IMR-90 (cell line): ENCODE results near the gene DNAJC7. TPM values are rescaled to one million over a fixed set of nuclear protein-coding genes. Genes with fewer than 3 reads are reported as not detected.

Experiments used
- ATAC-seq: fragments of 200-7000 bp; cut with Tn5 transposase; 2 replicates; pipeline ENCODE4 v1.9.1; 2020; ENCODE audit warnings: low read depth, mild to moderate bottlenecking, moderate library complexity
- BruUV-seq: library from RNA; stranded (reverse); fragments of 400-500 nt; replicated peaks from 2 replicates; lab custom pipeline; 2021; lab: Mats Ljungman, UMichigan
- CTCF ChIA-PET: fragments of 300-600 bp; formaldehyde crosslinking; extraction: SDS; loops from one replicate; lab custom pipeline; 2021; ENCODE audit warnings: antibody characterized with exemption; lab: Yijun Ruan, JAX
- POLR2A ChIA-PET: fragments of 300-600 bp; sonication (Branson Sonifier 250); formaldehyde crosslinking; loops from one replicate; lab custom pipeline; 2022; ENCODE audit warnings: antibody characterized with exemption; ENCODE audit not compliant: unreplicated experiment; lab: Charles Lee
- DNase-seq: peaks from one replicate; pipeline ENCODE4 v3.0.0; 2013
- H2AFZ ChIP-seq: replicated peaks from 2 replicates; pipeline ENCODE3; 2013; ENCODE audit warnings: low read length, mild to moderate bottlenecking; ENCODE audit not compliant: poor library complexity
- H2AK5ac ChIP-seq: 2 replicates; pipeline ENCODE4 v1.6.1; 2013; ENCODE audit warnings: low read depth, low read length, inconsistent platforms
- H2AK9ac ChIP-seq: replicated peaks from 2 replicates; pipeline ENCODE3; 2013; ENCODE audit warnings: mild to moderate bottlenecking, low read depth, low read length, moderate library complexity; ENCODE audit not compliant: poor library complexity
- H2BK120ac ChIP-seq: 2 replicates; pipeline ENCODE4 v1.6.1; 2013; ENCODE audit warnings: low read depth, low read length, inconsistent platforms
- H2BK15ac ChIP-seq: 3 replicates; pipeline ENCODE4 v1.6.1; 2013; ENCODE audit warnings: low read depth, low read length, inconsistent platforms
- H2BK20ac ChIP-seq: 2 replicates; pipeline ENCODE4 v1.6.1; 2013; ENCODE audit warnings: low read depth, mild to moderate bottlenecking, inconsistent platforms, low read length, moderate library complexity
- H2BK5ac ChIP-seq: 2 replicates; pipeline ENCODE4 v1.6.1; 2013; ENCODE audit warnings: mild to moderate bottlenecking, low read depth, low read length, inconsistent platforms; ENCODE audit not compliant: poor library complexity, severe bottlenecking
- H3K14ac ChIP-seq: replicated peaks from 2 replicates; pipeline ENCODE4 v1.6.1; 2013; ENCODE audit warnings: low read depth, low read length, inconsistent platforms
- H3K18ac ChIP-seq: 2 replicates; pipeline ENCODE4 v1.6.1; 2013; ENCODE audit warnings: low read depth, low read length, control low read depth
- H3K23ac ChIP-seq: 2 replicates; pipeline ENCODE4 v1.6.1; 2013; ENCODE audit warnings: low read depth, low read length, inconsistent platforms
- H3K27ac ChIP-seq: 2 replicates; pipeline ENCODE4 v1.5.1; 2013; ENCODE audit warnings: mild to moderate bottlenecking, control low read depth, low read length; ENCODE audit not compliant: insufficient read depth
- H3K27me3 ChIP-seq: 2 replicates; pipeline ENCODE4 v1.6.1; 2013; ENCODE audit warnings: low read length; ENCODE audit not compliant: control insufficient read depth, insufficient read depth
- H3K36me3 ChIP-seq: 2 replicates; pipeline ENCODE4 v1.6.1; 2013; ENCODE audit warnings: low read length, mixed read lengths; ENCODE audit not compliant: control insufficient read depth, insufficient read depth
- H3K4ac ChIP-seq: 2 replicates; pipeline ENCODE4 v1.6.1; 2013; ENCODE audit warnings: low read depth, low read length, inconsistent platforms
- H3K4me1 ChIP-seq: 2 replicates; pipeline ENCODE4 v1.6.1; 2013; ENCODE audit warnings: low read length, mixed read lengths; ENCODE audit not compliant: control insufficient read depth, insufficient read depth
- H3K4me2 ChIP-seq: 2 replicates; pipeline ENCODE4 v1.6.1; 2013; ENCODE audit warnings: low read depth, mild to moderate bottlenecking, control low read depth, low read length, moderate library complexity
- H3K4me3 ChIP-seq: 2 replicates; pipeline ENCODE4 v1.5.1; 2013; ENCODE audit warnings: low read depth, mild to moderate bottlenecking, control low read depth, low read length, moderate library complexity; ENCODE audit not compliant: insufficient read depth
- H3K56ac ChIP-seq: 2 replicates; pipeline ENCODE4 v1.6.1; 2013; ENCODE audit warnings: low read length, inconsistent platforms; ENCODE audit not compliant: insufficient read depth; ENCODE audit errors: extremely low read depth
- H3K79me1 ChIP-seq, 2 experiments: 2 replicates each; pipeline ENCODE4 v1.6.1; 2013; ENCODE audit warnings: low read length in 2 of 2, inconsistent platforms in 1 of 2, low read depth in 1 of 2
- H3K9ac ChIP-seq: 2 replicates; pipeline ENCODE4 v1.6.1; 2013; ENCODE audit warnings: low read depth, low read length, control low read depth
- H3K9me1 ChIP-seq: 2 replicates; pipeline ENCODE4 v1.6.1; 2013; ENCODE audit warnings: low read length, inconsistent platforms; ENCODE audit not compliant: insufficient read depth
- H3K9me3 ChIP-seq: 2 replicates; pipeline ENCODE4 v1.6.1; 2013; ENCODE audit warnings: low read length; ENCODE audit not compliant: control insufficient read depth, insufficient read depth
- H4K20me1 ChIP-seq: 2 replicates; pipeline ENCODE4 v1.6.1; 2013; ENCODE audit warnings: low read length, inconsistent platforms; ENCODE audit not compliant: insufficient read depth
- H4K5ac ChIP-seq: 2 replicates; pipeline ENCODE4 v1.6.1; 2013; ENCODE audit warnings: mild to moderate bottlenecking, low read depth, low read length, control low read depth
- H4K8ac ChIP-seq, 2 experiments: 2 replicates each; pipeline ENCODE4 v1.6.1; 2013; ENCODE audit warnings: low read depth in 2 of 2, low read length in 2 of 2, control low read depth in 1 of 2, inconsistent platforms in 1 of 2
- H4K91ac ChIP-seq: 2 replicates; pipeline ENCODE4 v1.6.1; 2013; ENCODE audit warnings: low read depth, low read length, inconsistent platforms; ENCODE audit not compliant: insufficient read depth
- CEBPB ChIP-seq: IDR thresholded peaks from 2 replicates; pipeline ENCODE4 v1.6.1; 2012; ENCODE audit warnings: low read depth, low read length, improper control_type of control experiment
- WGBS, 2 experiments: methylation state at CpG; one replicate each; pipeline versions ENCODE4 v1.1.5 to v1.1.7; 2013; ENCODE audit warnings: missing lambda C conversion rate in 2 of 2; ENCODE audit not compliant: insufficient read length in 1 of 2; ENCODE audit errors: extremely low coverage in 2 of 2; 5-methylcytosine and 5-hydroxymethylcytosine counted together
- dilution Hi-C: fragments of 300-500 bp; cut with HindIII; formaldehyde crosslinking; loops from one replicate; pipeline ENCODE4 v1.14.3; 2018; ENCODE audit warnings: low sequenced_read_pairs; ENCODE audit not compliant: unreplicated experiment
- in situ Hi-C: fragments of 300-500 bp; cut with MboI; formaldehyde crosslinking; loops from 3 replicates; pipeline ENCODE4 v1.14.3; 2019; ENCODE audit warnings: low sequenced_read_pairs, inconsistent platforms, mixed read lengths
- intact Hi-C: fragments of 100-400 bp; cut with micrococcal nuclease; formaldehyde crosslinking; loops from 2 replicates; pipeline ENCODE4 v1.10.0; 2022
- polyA plus RNA-seq, 3 experiments: library from polyadenylated mRNA; depleted of rRNA; stranded (reverse); fragments of >200 nt; gene quantifications; 2 replicates each; pipeline ENCODE4 v1.2.3, GENCODE V29; 2012; ENCODE audit warnings: low replicate concordance in 1 of 3
- total RNA-seq: library from RNA; depleted of rRNA; stranded (reverse); fragments of >200 nt; gene quantifications from 2 replicates; pipeline ENCODE4 v1.2.3, GENCODE V29; 2012

DNAJC7 gene
- total and polyA plus RNA-seq, 2 of the 4 experiments (the other 2 are of a cell fraction): 49.3 to 71.7 TPM

- no peak overlapping the region for H3K14ac ChIP-seq
- no peak overlapping the region for H2AK5ac ChIP-seq
- H3K9me1 ChIP-seq: no peaks in the 10 kb centered on the region
- 42% methylated on average over 1 of the region's 1 CpG; no CpG with 5 or more reads in 1 of the 2 experiments for WGBS, 2 experiments
- peaks cover 32% of the 10 kb centered on the region for H3K27me3 ChIP-seq
- no peak overlapping the region for H4K91ac ChIP-seq
- H3K56ac ChIP-seq: no peak overlapping the region
- no peak overlapping the region for H4K5ac ChIP-seq
- H2AK9ac ChIP-seq: no peak overlapping the region
- POLR2A ChIA-PET: no interaction called here
- H3K9ac ChIP-seq: no peak overlapping the region
- CTCF ChIA-PET: interaction anchor here (0.9 kb wide), 1 partner anchor 26 kb away, joined by 3 read pairs; the partner anchor contains the start of gene NKIRAS2
- no peak for TF ChIP-seq CEBPB
- H3K9me3 ChIP-seq: no peaks in the 10 kb centered on the region
- no peak overlapping the region for H2AFZ ChIP-seq
- in situ Hi-C loops (no loop called here), intact Hi-C loops (no loop called here), dilution Hi-C loops (no loop called here)
- no peak overlapping the region for H3K4me3 ChIP-seq
- no peak overlapping the region for H3K23ac ChIP-seq
- H3K27ac ChIP-seq: no peak overlapping the region
- H2BK20ac ChIP-seq: no peak overlapping the region
- no peak overlapping the region for H4K8ac ChIP-seq
- no peaks in the 10 kb centered on the region for H3K79me1 ChIP-seq
- H3K4me2 ChIP-seq: no peak overlapping the region
- no peak overlapping the region for H3K18ac ChIP-seq
- no peak for DNase-seq
- H3K4ac ChIP-seq: no peak overlapping the region
- no peaks in the 10 kb centered on the region for H3K36me3 ChIP-seq
- no peak overlapping the region for H2BK5ac ChIP-seq
- no TSS peak for BruUV-seq
- H2BK15ac ChIP-seq: no peak overlapping the region
- 0 out of 2 replicates have a peak, but pooled peaks cover 1% of the 10 kb centered on the region for H3K4me1 ChIP-seq
- no peaks in the 10 kb centered on the region for H4K20me1 ChIP-seq
- H2BK120ac ChIP-seq: no peak overlapping the region
- no peak for ATAC-seq
Measured at GRCh38 chr17:42045719-42046118, 28.5 kb upstream of the DNAJC7 start.
